Suprapubic skin (tissue), 4 donors: ENCODE data around the gene NUDT4B. TPM values are rescaled to one million over a fixed set of nuclear protein-coding genes. Genes with fewer than 3 reads are reported as not detected.
"Not testable (repeated sequence)": the region's sequence is repeated elsewhere in the genome, so short reads cannot be mapped to it uniquely, and the experiment has no call there.

Experiments used
- DNase-seq, 2 donors: peaks; one replicate each; pipeline ENCODE4 v3.0.0-alpha.2; 2019; ENCODE audit warnings: low spot score in 2 of 2
- H3K27ac ChIP-seq: fragments of 200-600 bp; sonication (generic); one replicate; pipeline ENCODE4 v1.5.1; 2019
- H3K27me3 ChIP-seq: fragments of 200-600 bp; sonication (generic); one replicate; pipeline ENCODE4 v1.5.1; 2019
- H3K36me3 ChIP-seq: fragments of 200-600 bp; sonication (generic); one replicate; pipeline ENCODE4 v1.5.1; 2019
- H3K4me1 ChIP-seq: fragments of 200-600 bp; sonication (generic); one replicate; pipeline ENCODE4 v1.5.1; 2019
- H3K4me3 ChIP-seq: fragments of 200-600 bp; sonication (generic); one replicate; pipeline ENCODE4 v1.5.1; 2019; ENCODE audit warnings: mild to moderate bottlenecking
- H3K9me3 ChIP-seq: fragments of 200-600 bp; sonication (generic); one replicate; pipeline ENCODE4 v1.5.1; 2019
- WGBS: methylation state at CpG from one replicate; pipeline ENCODE4 v1.1.5; 2018; 5-methylcytosine and 5-hydroxymethylcytosine counted together
- total RNA-seq, 4 donors: library from RNA; depleted of rRNA; stranded (reverse); fragments of >200 nt; gene quantifications; one replicate each; pipeline ENCODE4 v1.1.0, GENCODE V29; 2016

NUDT4B gene
- total RNA-seq, 4 donors from 2014 or later, result 18.9 to 25.1 (median 20.4) TPM

GRCh38 chr1:148758412-148758811, 9.8 kb downstream of the NUDT4B start:
- H3K4me3 ChIP-seq, DNase-seq, H3K36me3 ChIP-seq, H3K9me3 ChIP-seq, H3K27me3 ChIP-seq, H3K4me1 ChIP-seq, H3K27ac ChIP-seq: not testable (repeated sequence)
- WGBS, result no CpG with 5 or more reads among the region's 5 CpGs

DNA sequence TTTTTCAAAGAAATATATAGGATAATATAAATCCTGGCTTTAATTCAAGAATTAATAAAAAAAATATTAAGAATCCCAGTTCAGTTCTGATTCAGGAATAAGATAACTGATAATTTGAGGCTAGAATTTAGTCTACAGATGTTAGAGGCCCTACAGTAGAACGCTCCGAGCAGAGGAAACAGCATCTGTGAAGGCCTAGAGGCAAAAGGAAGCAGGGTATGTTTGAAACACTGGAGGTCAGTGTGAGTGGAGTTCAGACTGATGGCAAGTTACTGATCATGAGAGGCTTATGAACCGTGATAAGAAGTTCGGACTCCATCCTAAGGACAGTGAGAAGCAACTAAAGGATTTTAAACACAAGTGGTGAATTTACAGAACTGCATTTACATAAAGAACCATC, 10.4 kb downstream of the NUDT4B start:
- DNase-seq, H3K4me1 ChIP-seq, H3K9me3 ChIP-seq, H3K36me3 ChIP-seq, H3K27me3 ChIP-seq, H3K4me3 ChIP-seq, H3K27ac ChIP-seq: not testable (repeated sequence)
- no CpG with 5 or more reads among the region's 4 CpGs for WGBS

- 100% methylated on average over 2 of the region's 2 CpGs for WGBS
- H3K4me3 ChIP-seq, H3K9me3 ChIP-seq, H3K27ac ChIP-seq, H3K36me3 ChIP-seq, H3K27me3 ChIP-seq, H3K4me1 ChIP-seq: not testable (repeated sequence)
- DNase-seq, result peak; percentile 41 to 78
Observed at GRCh38 chr1:148759749-148760148, 11.2 kb downstream of the NUDT4B start.

DNA sequence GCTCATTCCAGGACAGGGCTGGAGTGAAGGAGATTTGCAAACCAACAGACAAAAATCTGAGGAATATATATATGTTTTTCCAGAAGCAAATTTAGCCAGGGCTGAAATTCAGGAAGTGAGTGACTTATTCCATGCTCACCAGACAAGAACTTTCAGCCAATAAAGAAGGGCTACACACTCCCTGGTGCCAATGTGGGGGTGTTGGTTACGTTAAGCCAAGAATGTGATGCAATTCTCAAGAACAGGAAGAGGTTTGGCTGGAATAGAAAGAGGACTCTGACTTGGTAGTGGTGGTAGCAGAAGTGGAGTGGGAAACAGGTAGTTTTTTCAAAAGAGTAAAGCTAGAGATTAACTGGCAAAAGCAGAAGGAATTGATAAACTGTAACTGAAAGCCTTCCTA, 11.6 kb downstream of the NUDT4B start:
- DNase-seq, H3K27me3 ChIP-seq, H3K9me3 ChIP-seq, H3K4me1 ChIP-seq, H3K36me3 ChIP-seq, H3K4me3 ChIP-seq, H3K27ac ChIP-seq: not testable (repeated sequence)
- no CpG with 5 or more reads among the region's 1 CpG for WGBS

GRCh38 chr1:148761360-148761759, 12.8 kb downstream of the NUDT4B start:
- not testable (repeated sequence) for DNase-seq, H3K36me3 ChIP-seq, H3K4me3 ChIP-seq, H3K9me3 ChIP-seq, H3K4me1 ChIP-seq, H3K27ac ChIP-seq, H3K27me3 ChIP-seq

- no CpG with 5 or more reads among the region's 5 CpGs for WGBS
- H3K9me3 ChIP-seq, H3K27ac ChIP-seq: not testable (repeated sequence)
Observed at GRCh38 chr1:148765238-148766019, 16.9 kb downstream of the NUDT4B start.

DNA sequence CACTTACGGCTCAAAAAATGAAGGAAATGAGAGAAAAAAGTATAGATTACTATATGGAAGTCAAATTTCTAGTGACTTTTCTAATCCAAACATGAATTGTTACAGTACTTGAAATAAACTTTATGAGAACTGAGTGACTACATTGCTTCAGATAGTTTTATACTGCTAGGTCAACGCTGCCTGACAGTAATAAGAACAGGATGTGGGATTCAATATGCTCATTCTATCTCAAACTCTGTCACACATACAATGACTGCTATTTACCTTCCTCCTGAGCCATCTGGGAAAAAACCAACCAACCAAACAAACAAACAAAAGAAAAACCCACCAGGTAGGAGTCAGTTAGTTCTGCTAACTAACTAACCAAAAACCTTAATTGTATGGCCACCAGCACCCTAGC, 20.0 kb downstream of the NUDT4B start:
- not testable (repeated sequence) for H3K27ac ChIP-seq, H3K4me1 ChIP-seq, H3K4me3 ChIP-seq, DNase-seq, H3K9me3 ChIP-seq, H3K36me3 ChIP-seq, H3K27me3 ChIP-seq
- WGBS, result no CpG with 5 or more reads among the region's 2 CpGs

More at GRCh38 chr1:148765238-148766019, 16.9 kb downstream of the NUDT4B start:
- not testable (repeated sequence) for H3K27me3 ChIP-seq, DNase-seq, H3K36me3 ChIP-seq, H3K4me1 ChIP-seq, H3K4me3 ChIP-seq

DNA sequence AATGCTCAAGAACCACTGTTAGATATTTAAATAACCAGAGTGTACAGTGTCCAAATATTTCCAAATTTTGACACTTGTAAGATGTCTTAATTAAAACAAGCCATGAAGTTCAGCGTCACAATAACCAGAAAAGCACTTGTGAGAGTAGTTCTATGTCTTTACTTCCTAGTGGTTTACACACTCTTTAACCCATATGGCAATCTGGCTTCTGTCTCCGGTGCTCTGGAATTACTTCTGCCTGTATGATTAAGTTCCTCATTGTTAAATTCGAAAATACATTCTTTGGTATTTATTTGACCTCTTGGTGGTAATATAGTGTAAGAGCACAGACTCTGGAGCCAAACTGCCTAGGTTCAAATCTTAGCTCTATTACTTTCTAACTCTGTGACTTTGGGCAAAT, 20.9 kb downstream of the NUDT4B start:
- not testable (repeated sequence) for H3K4me1 ChIP-seq, H3K27me3 ChIP-seq, H3K36me3 ChIP-seq, H3K27ac ChIP-seq, H3K4me3 ChIP-seq, H3K9me3 ChIP-seq, DNase-seq
- WGBS, result no CpG with 5 or more reads among the region's 3 CpGs

DNA sequence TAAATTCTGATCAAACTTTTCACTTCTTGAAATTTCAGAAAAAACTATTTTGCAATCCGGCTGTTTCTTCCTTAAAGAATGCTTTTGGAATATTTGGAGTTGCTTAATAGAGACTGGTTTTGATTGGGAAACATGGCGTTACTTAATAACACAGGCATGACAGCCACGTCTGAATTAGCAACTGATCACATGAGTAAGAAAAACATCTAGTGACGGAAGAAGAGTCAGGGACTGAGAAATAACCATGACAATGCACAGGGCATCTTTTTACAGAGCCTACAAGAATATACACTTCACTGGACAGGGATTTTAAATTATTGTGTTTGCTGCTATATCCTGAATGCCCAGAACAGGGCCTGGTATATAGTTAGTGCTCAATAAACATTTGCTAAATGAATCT, 25.1 kb downstream of the NUDT4B start:
- H3K36me3 ChIP-seq, H3K27me3 ChIP-seq, H3K4me3 ChIP-seq, H3K27ac ChIP-seq, DNase-seq, H3K9me3 ChIP-seq, H3K4me1 ChIP-seq: not testable (repeated sequence)
- no CpG with 5 or more reads among the region's 4 CpGs for WGBS

DNA sequence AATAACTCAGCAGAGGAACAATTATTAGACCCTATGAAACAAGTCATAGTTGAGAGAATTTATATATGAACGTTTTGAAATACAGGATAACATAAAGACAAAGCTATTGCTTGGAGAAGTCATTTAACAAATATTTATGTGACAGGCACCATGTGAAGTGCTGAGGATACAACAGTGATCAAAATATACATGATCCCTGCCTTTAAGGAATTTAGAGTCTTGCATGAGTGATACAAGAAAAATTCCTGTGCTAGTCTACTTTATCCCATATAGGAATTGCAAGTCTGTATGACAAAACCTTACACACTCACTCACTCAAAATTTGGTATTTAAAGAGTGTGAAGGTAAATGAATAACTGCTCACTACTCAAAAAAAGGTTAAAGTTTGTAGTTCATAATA, 25.5 kb downstream of the NUDT4B start:
- WGBS, result no CpG with 5 or more reads among the region's 1 CpG
- not testable (repeated sequence) for H3K27me3 ChIP-seq, H3K4me3 ChIP-seq, DNase-seq, H3K9me3 ChIP-seq, H3K27ac ChIP-seq, H3K4me1 ChIP-seq, H3K36me3 ChIP-seq

GRCh38 chr1:148775263-148775662, 26.7 kb downstream of the NUDT4B start:
- no CpG with 5 or more reads among the region's 2 CpGs for WGBS
- H3K27me3 ChIP-seq, H3K27ac ChIP-seq, H3K4me3 ChIP-seq, H3K9me3 ChIP-seq, DNase-seq, H3K4me1 ChIP-seq, H3K36me3 ChIP-seq: not testable (repeated sequence)

DNA sequence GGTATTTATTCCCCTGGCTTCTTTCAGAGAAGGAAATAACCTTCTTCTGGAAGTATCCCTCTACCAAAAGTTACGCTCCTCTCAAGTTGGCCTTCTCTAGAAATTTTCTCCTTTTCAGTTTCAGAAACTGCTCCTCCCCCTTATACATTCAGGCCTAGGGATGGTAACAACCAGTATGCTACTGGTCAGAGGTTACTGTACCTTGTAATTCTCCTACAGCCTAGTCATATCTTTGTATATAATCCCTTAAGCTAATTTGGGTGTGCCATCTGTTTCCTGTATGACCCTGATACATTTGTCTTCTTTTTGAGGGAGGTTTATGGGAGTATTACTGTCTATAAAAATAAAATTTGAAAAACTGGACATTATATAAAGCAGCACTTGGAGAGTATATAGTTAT, 29.1 kb downstream of the NUDT4B start:
- not testable (repeated sequence) for DNase-seq, H3K9me3 ChIP-seq, H3K4me3 ChIP-seq, H3K36me3 ChIP-seq, H3K27me3 ChIP-seq, H3K27ac ChIP-seq, H3K4me1 ChIP-seq
- no CpG with 5 or more reads among the region's 1 CpG for WGBS

DNA sequence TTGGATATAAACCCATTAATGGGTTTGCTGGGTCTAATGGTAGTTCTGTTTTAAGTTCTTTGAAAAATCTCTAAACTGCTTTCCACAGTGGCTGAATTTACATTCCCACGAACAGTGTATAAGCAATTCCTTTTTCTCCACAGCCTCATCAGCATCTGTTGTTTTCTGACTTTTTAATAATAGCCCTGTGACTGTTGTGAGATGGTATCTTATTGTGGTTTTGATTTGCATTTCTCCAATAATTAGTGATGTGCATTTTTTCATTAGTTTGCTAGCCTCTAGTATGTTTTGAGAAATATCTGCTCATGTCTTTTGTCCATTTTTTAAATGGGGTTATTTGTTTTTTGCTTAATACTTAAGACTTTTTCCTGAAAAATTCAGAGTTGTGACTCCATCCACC, 31.8 kb downstream of the NUDT4B start:
- not testable (repeated sequence) for H3K9me3 ChIP-seq, H3K36me3 ChIP-seq, H3K27ac ChIP-seq, DNase-seq, H3K27me3 ChIP-seq, H3K4me3 ChIP-seq, H3K4me1 ChIP-seq
- no CpG with 5 or more reads among the region's 1 CpG for WGBS

DNA sequence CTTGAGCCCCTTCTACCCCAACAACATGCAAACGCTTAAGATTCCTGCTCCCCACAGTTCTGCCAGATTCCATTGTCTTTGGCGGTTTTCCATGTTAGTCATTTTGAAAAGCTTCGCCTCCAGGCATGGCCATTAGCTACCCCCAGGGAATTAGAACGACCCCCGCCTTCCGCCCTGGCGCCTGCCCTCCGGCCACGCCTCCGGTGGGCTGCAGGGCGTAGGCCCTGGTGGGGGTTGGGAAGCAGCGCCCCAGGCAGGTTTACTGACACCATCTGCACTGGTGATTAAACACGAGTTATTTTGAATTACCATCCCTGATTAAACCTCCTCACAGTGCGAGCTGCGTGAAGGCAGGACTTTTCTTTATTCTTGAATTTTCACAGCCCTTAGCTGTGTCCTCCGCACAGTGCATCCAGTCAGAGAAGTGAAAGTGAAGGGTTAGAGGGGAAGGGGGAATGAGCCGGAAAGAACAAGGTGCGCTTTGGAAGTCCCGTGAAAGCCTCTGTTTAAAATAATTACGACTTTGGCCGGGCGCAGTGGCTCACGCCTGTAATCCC, 43.0 kb downstream of the NUDT4B start:
- H3K36me3 ChIP-seq, result not testable (repeated sequence)

More for the DNA sequence above, 43.0 kb downstream of the NUDT4B start:
- not testable (repeated sequence) for H3K4me1 ChIP-seq, H3K9me3 ChIP-seq, H3K27ac ChIP-seq, H3K4me3 ChIP-seq, H3K27me3 ChIP-seq, DNase-seq
- no CpG with 5 or more reads among the region's 23 CpGs for WGBS
